NCI-H1930 (cell line): ENCODE data around the gene TCP11X2.
"Not testable (repeated sequence)": the region's sequence is repeated elsewhere in the genome, so short reads cannot be mapped to it uniquely, and the experiment has no call there.

Experiments
- DNase-seq, 2 experiments: peaks; one replicate each; lab custom pipeline; 2025; lab: John Stamatoyannopoulos, UW

The TCP11X2 gene

DNA sequence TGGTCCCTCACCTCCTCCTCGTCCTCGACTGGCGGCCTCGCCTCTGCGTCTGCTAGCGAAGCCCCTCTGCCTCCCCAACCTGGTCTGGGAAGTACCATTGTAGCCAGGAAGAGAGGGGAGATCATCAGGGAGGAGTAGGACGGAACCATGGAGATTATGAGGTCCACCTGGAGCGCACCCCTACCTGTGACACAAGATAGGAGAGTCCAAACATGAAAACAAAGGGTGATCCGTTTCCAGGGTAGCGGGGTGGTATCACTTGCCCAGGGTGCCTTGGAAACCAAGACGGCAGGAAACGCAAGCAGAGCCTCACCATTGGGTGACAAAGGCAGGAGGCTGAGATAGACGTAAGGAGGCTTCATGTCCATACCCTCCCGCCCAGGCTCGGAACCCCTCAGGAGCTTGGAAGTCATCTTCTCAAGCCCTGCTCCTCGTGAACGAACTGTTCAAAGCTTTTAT lies at the start of gene TCP11X2:
Gene TCP11X2 (minus strand): TSS at position 51 of the 459 bp plus-strand sequence.
- DNase-seq: not testable (repeated sequence)

- peak; percentile 5 to 8 for DNase-seq
These were observed 45.7 kb upstream of the TCP11X2 start for GRCh38 chrX:102517326-102517725.

DNA sequence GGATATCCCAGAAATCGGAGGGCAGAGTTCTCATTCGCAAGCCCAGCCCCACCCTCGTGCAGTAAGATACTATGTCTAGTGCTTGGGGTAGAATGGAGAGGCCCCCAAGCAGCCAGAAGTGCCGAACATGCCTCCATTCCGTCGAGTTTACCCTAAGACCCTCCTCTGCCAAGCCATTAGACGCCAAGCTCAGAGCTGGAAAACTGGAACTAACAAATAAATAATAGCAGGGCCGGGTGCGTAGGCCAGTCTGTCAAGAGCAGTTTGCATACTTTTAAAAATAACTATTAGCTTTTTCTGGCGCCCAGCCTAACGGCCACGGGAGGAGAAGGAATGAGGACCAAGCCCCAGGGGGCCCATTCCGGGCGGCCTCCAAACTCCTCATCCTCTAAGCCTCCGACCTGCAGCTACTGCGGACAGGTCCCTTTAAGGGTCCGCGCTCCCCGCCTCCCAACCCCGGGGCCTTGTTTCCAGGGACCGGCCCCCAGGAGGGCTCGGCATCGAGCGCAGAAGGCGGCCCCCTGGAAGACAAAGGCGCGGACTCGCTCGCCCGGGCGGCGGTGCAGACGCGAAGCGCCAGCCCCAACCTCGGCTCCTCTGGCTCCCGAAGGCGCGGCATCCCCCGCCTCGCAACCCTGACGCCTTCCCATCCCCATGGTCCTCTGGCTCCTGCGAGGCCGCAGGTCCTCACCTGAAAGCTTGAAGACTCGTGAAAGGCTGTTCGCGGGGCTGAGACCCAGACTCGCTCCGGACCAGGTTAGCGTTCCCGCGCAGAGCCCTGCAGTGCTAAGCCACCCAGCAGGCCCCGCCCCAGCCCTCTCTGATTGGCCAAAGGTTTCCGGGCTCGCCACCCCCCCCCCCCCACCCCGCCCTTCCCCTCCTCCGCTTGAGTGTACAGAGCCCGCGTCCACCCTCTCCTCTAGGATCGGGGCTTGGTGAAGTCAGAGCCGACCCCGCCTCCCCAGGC lies 44.6 kb upstream of the TCP11X2 start, which contains the start of gene TMSB15A:
Gene TMSB15A (minus strand): TSS at position 765 of the 967 bp plus-strand sequence.
- DNase-seq: peak; percentile 65 to 77

- no peak for DNase-seq
These were observed 42.9 kb upstream of the TCP11X2 start for GRCh38 chrX:102514536-102514935.

GRCh38 chrX:102498732-102499131 lies 27.1 kb upstream of the TCP11X2 start:
- no peak for DNase-seq

- no peak for DNase-seq
These were observed 20.2 kb upstream of the TCP11X2 start for GRCh38 chrX:102491766-102492165.

GRCh38 chrX:102478765-102479164 lies 7.2 kb upstream of the TCP11X2 start:
- DNase-seq: not testable (repeated sequence)

DNA sequence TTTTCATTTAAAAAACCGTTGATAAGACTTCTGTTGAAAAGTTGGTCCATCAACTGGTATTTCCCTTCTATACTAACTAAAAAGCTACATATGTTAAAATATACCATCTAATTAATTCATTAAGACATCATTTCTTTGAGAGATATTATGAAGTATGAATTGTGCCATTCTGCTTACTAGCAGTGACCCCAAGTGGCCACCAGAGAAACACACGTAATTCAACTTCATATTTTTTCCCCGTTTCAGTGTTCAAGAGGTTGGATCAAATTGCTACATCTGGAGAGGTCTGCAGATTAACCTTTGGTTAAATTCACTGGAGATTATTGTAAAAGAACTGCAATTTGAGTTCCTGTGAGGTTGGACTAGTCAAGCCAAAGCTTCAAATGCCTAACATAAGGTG lies 1.4 kb downstream of the TCP11X2 start:
- DNase-seq: not testable (repeated sequence)

DNA sequence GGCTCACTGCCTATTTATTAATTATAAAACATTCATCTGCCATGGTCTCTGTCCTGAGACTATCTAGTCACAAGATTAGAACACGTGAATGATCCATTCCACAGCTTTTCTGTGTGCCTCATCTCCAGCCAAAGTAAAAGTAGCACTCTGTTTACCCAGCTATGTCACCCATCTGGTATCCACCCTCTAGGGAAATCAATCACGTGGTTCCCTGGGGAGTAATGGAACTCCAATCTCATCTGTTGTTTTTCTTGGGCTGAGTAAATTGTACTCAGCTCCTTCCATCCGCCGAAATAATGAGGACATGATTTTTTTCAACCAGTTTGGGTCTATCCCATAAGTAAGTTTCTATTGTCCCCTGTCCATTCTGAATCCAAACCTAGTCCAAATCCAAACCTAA lies 13.0 kb downstream of the TCP11X2 start:
- not testable (repeated sequence) for DNase-seq

GRCh38 chrX:102439908-102440307 lies 31.7 kb downstream of the TCP11X2 start, which contains the start of gene NXF2B:
Gene NXF2B (minus strand): TSS chrX:102440008. CDS start chrX:102380036, 59,972 bp downstream.
- DNase-seq: not testable (repeated sequence)

GRCh38 chrX:102414493-102414892 lies 57.1 kb downstream of the TCP11X2 start:
- DNase-seq: not testable (repeated sequence)
